B cell (primary cell): ENCODE measurements around the gene PTGDR2. TPM values are rescaled to one million over a fixed set of nuclear protein-coding genes. Genes with fewer than 3 reads are reported as not detected.

Experiments
- ATAC-seq: fragments of 200-7000 bp; cut with Tn5 transposase; one replicate; pipeline ENCODE4 v1.10.0; 2021; ENCODE audit warnings: low read depth, mild to moderate bottlenecking, moderate number of reproducible peaks, moderate library complexity
- CTCF ChIA-PET: fragments of 350-600 bp; sonication (Branson Sonifier 250); formaldehyde crosslinking; loops from one replicate; lab custom pipeline; 2021; ENCODE audit warnings: antibody characterized with exemption, inconsistent platforms; lab: Charles Lee
- POLR2A ChIA-PET: fragments of 350-600 bp; sonication (Branson Sonifier 250); formaldehyde crosslinking; loops from one replicate; lab custom pipeline; 2021; ENCODE audit warnings: antibody characterized with exemption; lab: Charles Lee
- DNase-seq: peaks from one replicate; pipeline ENCODE4 v3.0.0; 2013
- H2AFZ ChIP-seq: 2 replicates; pipeline ENCODE4 v1.6.1; 2012; ENCODE audit warnings: mild to moderate bottlenecking, low read depth, low read length; ENCODE audit not compliant: insufficient read depth, poor library complexity, severe bottlenecking
- H3K27ac ChIP-seq, 2 donors: 1 replicate in 1 of 2; 2 replicates in 1 of 2; pipeline ENCODE4 v1.5.1; 2012 to 2013; ENCODE audit warnings: low read length in 2 of 2, mild to moderate bottlenecking in 2 of 2, moderate library complexity in 1 of 2
- H3K27me3 ChIP-seq, 4 experiments: fragments of 200-600 bp in 1 of 4; sonication (generic) in 1 of 4; replicated peaks in 1 of 4; 1 replicate in 2 of 4; 2 replicates in 2 of 4; pipeline versions ENCODE4 v1.6.1 to v1.7.0; 2013 to 2016; ENCODE audit warnings: low read length in 3 of 4, mild to moderate bottlenecking in 2 of 4, mixed read lengths in 1 of 4, moderate library complexity in 1 of 4; ENCODE audit not compliant: insufficient read depth in 4 of 4, control insufficient read depth in 3 of 4; ENCODE audit errors: control extremely low read depth in 1 of 4
- H3K36me3 ChIP-seq, 2 experiments: replicated peaks in 1 of 2; 1 replicate in 1 of 2; 2 replicates in 1 of 2; pipeline versions ENCODE4 v1.6.1 to v1.7.1; 2013; ENCODE audit warnings: low read length in 1 of 2; ENCODE audit not compliant: insufficient read depth in 2 of 2, control insufficient read depth in 1 of 2; ENCODE audit errors: control extremely low read depth in 1 of 2, extremely low read depth in 1 of 2
- H3K4me1 ChIP-seq, 2 donors: fragments of 200-600 bp in 1 of 2; sonication (generic) in 1 of 2; 1 replicate in 1 of 2; 2 replicates in 1 of 2; pipeline versions ENCODE4 v1.5.1 to v1.6.1; 2013 to 2017; ENCODE audit warnings: low read length in 2 of 2; ENCODE audit not compliant: control insufficient read depth in 2 of 2, insufficient read depth in 2 of 2
- H3K4me2 ChIP-seq: replicated peaks from 2 replicates; pipeline ENCODE3; 2012; ENCODE audit warnings: mild to moderate bottlenecking, low read depth, low read length; ENCODE audit not compliant: poor library complexity, severe bottlenecking
- H3K4me3 ChIP-seq, 5 experiments: fragments of 200-600 bp in 1 of 5; sonication (generic) in 1 of 5; 1 replicate in 3 of 5; 2 replicates in 2 of 5; pipeline versions ENCODE4 v1.5.1 to v1.7.0; 2011 to 2016; ENCODE audit warnings: low read length in 4 of 5, mild to moderate bottlenecking in 4 of 5, low read depth in 2 of 5, control low read depth in 1 of 5, moderate library complexity in 1 of 5; ENCODE audit not compliant: insufficient read depth in 1 of 5; ENCODE audit errors: control extremely low read depth in 1 of 5, extremely low read depth in 1 of 5
- H3K79me2 ChIP-seq: fragments of 200-600 bp; sonication (generic); one replicate; pipeline ENCODE4 v1.6.0; 2016; ENCODE audit warnings: low read length; ENCODE audit not compliant: control insufficient read depth, insufficient read depth
- H3K9ac ChIP-seq: fragments of 200-600 bp; sonication (generic); 2 replicates; pipeline ENCODE4 v1.6.1; 2017; ENCODE audit warnings: mild to moderate bottlenecking, low read length, moderate library complexity
- H3K9me3 ChIP-seq, 3 donors: one replicate each; pipeline versions ENCODE4 v1.6.1 to v1.7.1; 2013; ENCODE audit warnings: low read length in 2 of 3; ENCODE audit not compliant: control insufficient read depth in 2 of 3, insufficient read depth in 1 of 3; ENCODE audit errors: control extremely low read depth in 1 of 3
- H4K20me1 ChIP-seq: 2 replicates; pipeline ENCODE4 v1.6.0; 2012; ENCODE audit warnings: mild to moderate bottlenecking, low read length; ENCODE audit not compliant: insufficient read depth, control insufficient read depth, poor library complexity, severe bottlenecking
- H3K27ac Mint-ChIP-seq: one replicate; pipeline ENCODE4 v1.8.0; 2021; ENCODE audit warnings: mixed read lengths
- H3K27me3 Mint-ChIP-seq: one replicate; pipeline ENCODE4 v1.8.0; 2021; ENCODE audit warnings: mixed read lengths
- H3K4me1 Mint-ChIP-seq: one replicate; pipeline ENCODE4 v1.8.0; 2021; ENCODE audit warnings: mixed read lengths
- H3K4me3 Mint-ChIP-seq: one replicate; pipeline ENCODE4 v1.8.0; 2021; ENCODE audit warnings: mixed read lengths
- H3K9me3 Mint-ChIP-seq: one replicate; pipeline ENCODE4 v1.8.0; 2022; ENCODE audit warnings: mixed read lengths; ENCODE audit not compliant: insufficient read depth
- EZH2 ChIP-seq: IDR thresholded peaks from 2 replicates; pipeline ENCODE4 v1.6.1; 2012; ENCODE audit warnings: borderline replicate concordance, low read depth, mild to moderate bottlenecking, moderate library complexity, low read length; ENCODE audit not compliant: insufficient read depth, poor library complexity, severe bottlenecking
- WGBS: methylation state at CpG from one replicate; pipeline ENCODE4 v1.1.5; 2013; ENCODE audit warnings: missing lambda C conversion rate; ENCODE audit not compliant: insufficient coverage; 5-methylcytosine and 5-hydroxymethylcytosine counted together
- intact Hi-C: fragments of 100-400 bp; cut with micrococcal nuclease; formaldehyde crosslinking; loops from one replicate; pipeline ENCODE4 v1.10.0; 2022
- polyA minus RNA-seq: library from RNA; depleted of rRNA, polyadenylated mRNA; stranded (reverse); fragments of >200 nt; gene quantifications from 2 replicates; pipeline ENCODE4 v1.2.3, GENCODE V29; 2012
- polyA plus RNA-seq: library from polyadenylated mRNA; depleted of rRNA; stranded (reverse); fragments of >200 nt; gene quantifications from 2 replicates; pipeline ENCODE4 v1.2.3, GENCODE V29; 2012
- total RNA-seq, 2 donors: library from RNA; stranded (reverse); fragments of 120-200 nt in 1 of 2; gene quantifications; 1 replicate in 1 of 2; 2 replicates in 1 of 2; pipeline versions ENCODE4 v1.2.3 to v1.2.4, GENCODE V29; 2013 to 2022
- TF ChIP-seq, protein P1 (sequence below): fragments of 200-600 bp; IDR thresholded peaks from one replicate; pipeline ENCODE4 v1.8.0; 2022; ENCODE audit warnings: antibody characterized with exemption, mild to moderate bottlenecking

Gene PTGDR2
- total RNA-seq (0.27 TPM in 1 of 2 replicates, not detected in the other), polyA plus RNA-seq (0.03 and 0.04 TPM in 2 replicates), polyA minus RNA-seq (0.17 and 0.21 TPM in 2 replicates)
- 0.12 TPM for total RNA-seq (2013)

DNA sequence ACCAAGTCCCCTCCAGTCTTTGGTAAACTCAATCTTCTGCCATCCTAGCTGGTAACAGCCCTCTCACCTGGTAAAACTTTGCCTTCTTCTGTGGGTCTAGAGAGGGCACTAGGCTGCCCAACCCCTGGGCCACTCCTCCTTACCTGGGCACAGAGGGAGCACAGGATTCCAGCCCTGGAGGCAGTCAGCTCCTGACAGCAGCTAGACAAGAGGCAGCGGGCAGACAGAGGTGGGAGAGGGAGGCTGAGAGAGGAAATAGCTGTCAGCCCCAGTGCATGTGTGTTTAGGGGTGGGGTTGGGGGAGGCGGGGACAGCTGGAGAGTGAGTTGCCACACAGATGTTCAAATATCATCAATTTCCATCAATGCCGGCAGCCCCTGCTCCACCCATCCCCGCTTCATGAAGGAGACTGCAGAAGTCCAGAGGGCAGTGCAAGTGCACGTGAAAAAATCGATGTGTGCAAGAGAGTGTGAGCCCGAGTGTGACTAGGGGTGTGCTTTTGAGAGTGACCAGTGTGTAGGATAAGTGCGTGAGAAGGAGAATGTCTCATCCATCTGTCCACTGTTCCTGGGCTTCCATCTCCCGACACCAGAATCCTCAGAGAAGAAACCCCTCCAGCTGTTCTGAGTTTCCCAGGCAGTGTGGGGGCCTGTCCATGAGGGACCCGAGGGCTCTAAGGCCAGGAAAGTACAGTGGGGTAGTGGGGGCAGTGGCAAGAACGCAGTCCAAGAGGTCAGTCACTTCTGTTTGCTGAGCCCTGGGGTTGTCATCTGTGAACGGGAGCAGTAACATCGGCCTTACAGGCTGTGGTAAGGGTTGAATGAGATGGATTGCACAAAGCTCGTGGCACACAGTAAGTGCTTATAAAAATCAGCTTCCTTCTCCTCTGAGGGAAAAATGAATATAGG, at the start of gene PTGDR2:
Gene PTGDR2, minus strand, starts transcription at position 225 of the 908 bp plus-strand sequence. CDS start 2,228 bp downstream, outside the sequence.
- H3K36me3 ChIP-seq: peaks cover 0 to 12% of the 10 kb centered on the region in 2 experiments
- H3K27ac Mint-ChIP-seq: no peak within 1 kb of the TSS
- POLR2A ChIA-PET: no interaction called here
- peaks cover 9% of the 10 kb centered on the region for H3K4me1 Mint-ChIP-seq
- H2AFZ ChIP-seq: no peak within 1 kb of the TSS
- no peaks in the 10 kb centered on the region for H4K20me1 ChIP-seq
- peaks cover 0 to 3% (median 0%) of the 10 kb centered on the region in 4 experiments for H3K27me3 ChIP-seq
- no peaks in the 10 kb centered on the region for H3K79me2 ChIP-seq
- H3K27ac ChIP-seq: no peak within 1 kb of the TSS
- no peak for ATAC-seq
- no peaks in the 10 kb centered on the region for H3K9me3 Mint-ChIP-seq
- CTCF ChIA-PET: interaction anchor here (0.7 to 1.6 kb wide), 6 partner anchors 18 to 43 kb away, joined by 3 to 5 read pairs (median 4); no protein-coding TSS in a partner anchor
- H3K4me3 ChIP-seq: no peak within 1 kb of the TSS
- TF ChIP-seq EZH2: no peak
- TF ChIP-seq, protein P1, sequence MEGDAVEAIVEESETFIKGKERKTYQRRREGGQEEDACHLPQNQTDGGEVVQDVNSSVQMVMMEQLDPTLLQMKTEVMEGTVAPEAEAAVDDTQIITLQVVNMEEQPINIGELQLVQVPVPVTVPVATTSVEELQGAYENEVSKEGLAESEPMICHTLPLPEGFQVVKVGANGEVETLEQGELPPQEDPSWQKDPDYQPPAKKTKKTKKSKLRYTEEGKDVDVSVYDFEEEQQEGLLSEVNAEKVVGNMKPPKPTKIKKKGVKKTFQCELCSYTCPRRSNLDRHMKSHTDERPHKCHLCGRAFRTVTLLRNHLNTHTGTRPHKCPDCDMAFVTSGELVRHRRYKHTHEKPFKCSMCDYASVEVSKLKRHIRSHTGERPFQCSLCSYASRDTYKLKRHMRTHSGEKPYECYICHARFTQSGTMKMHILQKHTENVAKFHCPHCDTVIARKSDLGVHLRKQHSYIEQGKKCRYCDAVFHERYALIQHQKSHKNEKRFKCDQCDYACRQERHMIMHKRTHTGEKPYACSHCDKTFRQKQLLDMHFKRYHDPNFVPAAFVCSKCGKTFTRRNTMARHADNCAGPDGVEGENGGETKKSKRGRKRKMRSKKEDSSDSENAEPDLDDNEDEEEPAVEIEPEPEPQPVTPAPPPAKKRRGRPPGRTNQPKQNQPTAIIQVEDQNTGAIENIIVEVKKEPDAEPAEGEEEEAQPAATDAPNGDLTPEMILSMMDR: no peak
- WGBS: 47% methylated on average over 6 of the region's 14 CpGs
- no peaks in the 10 kb centered on the region for H3K9me3 ChIP-seq
- intact Hi-C loops: no loop called here
- no peaks in the 10 kb centered on the region for H3K27me3 Mint-ChIP-seq
- no peak within 1 kb of the TSS for H3K9ac ChIP-seq
- peaks cover 4 to 7% of the 10 kb centered on the region in 2 donors for H3K4me1 ChIP-seq
- no peak within 1 kb of the TSS for H3K4me2 ChIP-seq
- no peak for DNase-seq
- H3K4me3 Mint-ChIP-seq: no peak within 1 kb of the TSS
